Urothelium cell line (cell line): ENCODE data around the gene BCL7B.
A peak's percentile ranks its signal among the peaks of the same experiment; 100 is the strongest.
"Not testable (repeated sequence)": the region's sequence is repeated elsewhere in the genome, so short reads cannot be mapped to it uniquely, and the experiment has no call there.

Experiments
- DNase-seq: peaks from one replicate; pipeline ENCODE4 v3.0.0; 2011; ENCODE audit warnings: low spot score, mixed read lengths
- FAIRE-seq: peaks from 2 replicates; lab custom pipeline; 2011; peaks lifted over from hg19 to GRCh38; lab: Jason Lieb, UNC

The BCL7B gene

DNA sequence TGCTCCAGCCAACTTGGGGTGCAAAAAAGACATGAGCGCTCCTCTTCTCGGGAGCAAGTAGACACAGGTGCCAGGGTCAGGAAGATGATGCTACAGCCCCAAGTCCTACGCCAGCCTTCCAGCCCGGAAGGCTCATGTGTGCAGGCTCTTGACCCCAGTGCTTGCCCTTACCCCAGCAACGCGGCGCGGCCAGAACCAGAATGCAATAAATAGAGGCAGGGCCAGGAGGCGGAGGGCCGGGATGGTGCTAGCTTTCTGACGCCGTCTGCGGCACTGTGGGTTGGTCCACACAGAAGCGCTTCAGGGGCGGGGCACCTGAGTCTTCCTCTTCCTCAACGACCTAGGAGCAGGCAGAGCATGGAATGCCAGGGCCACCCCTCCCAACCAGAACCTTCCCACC, 20.4 kb downstream of the BCL7B start:
- FAIRE-seq (no peak), DNase-seq (no peak)

DNA sequence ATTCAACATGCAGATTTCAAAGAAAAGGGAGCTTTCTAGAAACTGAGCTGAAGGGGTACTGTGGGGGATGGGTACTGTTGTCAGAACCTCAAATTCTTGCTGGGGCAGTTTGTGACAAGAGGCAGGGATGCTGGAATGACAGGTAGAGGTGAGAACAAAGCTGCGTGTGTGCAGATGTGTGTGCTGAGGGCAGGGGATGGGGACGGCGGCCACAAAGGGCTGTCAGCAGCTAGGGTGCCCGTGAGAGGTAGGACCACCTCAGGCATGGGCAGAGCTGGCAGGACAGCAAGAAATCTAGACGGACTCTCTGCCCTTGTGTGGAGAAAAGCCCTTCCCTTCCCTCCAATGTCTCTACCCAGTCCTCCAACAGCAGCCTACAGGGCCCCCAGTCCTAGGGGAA, 21.0 kb downstream of the BCL7B start:
- no peak for FAIRE-seq

DNA sequence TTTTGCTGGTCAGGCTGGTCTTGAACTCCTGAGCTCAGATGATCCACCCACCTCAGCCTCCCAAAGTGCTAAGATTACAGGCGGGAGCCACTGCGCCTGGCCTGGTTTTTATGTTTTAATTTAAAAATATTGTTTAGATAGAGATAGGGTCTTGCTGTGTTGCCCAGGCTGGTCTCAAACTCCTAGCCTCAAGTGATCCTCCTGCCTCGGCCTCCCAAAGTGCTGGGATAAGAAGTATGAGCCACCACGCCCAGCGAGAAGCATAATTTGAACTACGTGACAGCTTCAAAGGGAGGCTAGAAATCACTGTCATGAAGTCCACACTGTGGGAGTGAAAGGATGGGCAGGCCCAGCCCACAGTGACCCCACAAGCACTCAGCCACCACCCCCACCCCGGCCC, 21.6 kb downstream of the BCL7B start:
- not testable (repeated sequence) for DNase-seq, FAIRE-seq

More for the DNA sequence above, 21.0 kb downstream of the BCL7B start:
- no peak for DNase-seq

DNA sequence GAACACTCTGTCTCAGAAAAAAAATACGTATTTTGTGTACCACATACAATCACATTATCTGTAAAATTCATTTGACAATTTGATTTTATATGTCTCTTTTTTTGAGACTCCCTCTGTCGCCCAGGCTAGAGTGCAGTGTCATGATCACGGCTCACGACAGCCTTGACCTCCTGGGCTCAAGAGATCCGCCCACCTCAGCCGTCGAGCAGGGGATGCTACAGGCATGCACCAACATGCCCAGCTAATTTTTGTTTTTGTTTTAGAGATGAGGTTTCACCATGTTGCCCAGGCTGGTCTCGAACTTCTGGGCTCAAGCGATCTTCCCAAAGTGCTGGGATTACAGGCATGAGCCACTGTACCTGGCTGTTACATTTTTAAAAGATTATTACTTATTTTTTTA, 23.7 kb downstream of the BCL7B start:
- FAIRE-seq (peak; percentile 75), DNase-seq (no peak)

DNA sequence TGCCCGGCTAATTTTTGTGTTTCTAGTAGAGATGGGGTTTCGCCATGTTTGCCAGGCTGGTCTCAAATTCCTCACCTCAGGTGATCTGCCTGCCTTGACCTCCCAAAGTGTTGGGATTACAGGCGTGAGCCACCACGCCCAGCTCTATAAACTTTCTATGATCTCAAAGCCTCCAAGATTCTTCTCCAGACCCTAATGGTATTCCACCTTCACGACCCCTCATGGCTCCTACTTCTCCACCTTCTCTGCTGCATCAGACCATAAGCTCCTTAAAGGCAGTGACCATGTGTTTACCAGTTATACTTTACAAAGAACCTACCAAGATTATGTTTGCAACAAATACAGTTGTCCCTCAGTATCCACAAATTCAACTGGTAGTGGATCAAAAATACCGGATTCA, 25.3 kb downstream of the BCL7B start:
- FAIRE-seq (no peak), DNase-seq (no peak)

DNA sequence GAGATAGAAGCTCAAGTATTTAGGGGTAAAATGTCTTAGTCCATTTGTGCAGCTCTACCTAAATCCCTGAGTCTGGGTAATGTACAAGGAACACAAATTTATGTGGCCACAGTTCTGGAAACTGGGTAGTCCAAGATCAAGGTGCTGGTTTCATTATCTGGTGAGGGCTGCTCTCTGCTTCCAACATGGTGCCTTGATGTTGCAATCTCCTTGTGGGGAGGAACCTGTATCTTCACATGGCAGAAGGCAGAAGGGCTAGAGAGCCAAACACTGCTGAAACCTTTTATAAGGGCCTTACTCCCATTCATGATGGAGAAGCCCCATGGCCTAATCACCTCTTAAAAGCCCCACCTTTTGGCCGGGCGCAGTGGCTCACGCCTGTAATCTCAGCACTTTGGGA, 26.7 kb downstream of the BCL7B start:
- FAIRE-seq (no peak), DNase-seq (no peak)

DNA sequence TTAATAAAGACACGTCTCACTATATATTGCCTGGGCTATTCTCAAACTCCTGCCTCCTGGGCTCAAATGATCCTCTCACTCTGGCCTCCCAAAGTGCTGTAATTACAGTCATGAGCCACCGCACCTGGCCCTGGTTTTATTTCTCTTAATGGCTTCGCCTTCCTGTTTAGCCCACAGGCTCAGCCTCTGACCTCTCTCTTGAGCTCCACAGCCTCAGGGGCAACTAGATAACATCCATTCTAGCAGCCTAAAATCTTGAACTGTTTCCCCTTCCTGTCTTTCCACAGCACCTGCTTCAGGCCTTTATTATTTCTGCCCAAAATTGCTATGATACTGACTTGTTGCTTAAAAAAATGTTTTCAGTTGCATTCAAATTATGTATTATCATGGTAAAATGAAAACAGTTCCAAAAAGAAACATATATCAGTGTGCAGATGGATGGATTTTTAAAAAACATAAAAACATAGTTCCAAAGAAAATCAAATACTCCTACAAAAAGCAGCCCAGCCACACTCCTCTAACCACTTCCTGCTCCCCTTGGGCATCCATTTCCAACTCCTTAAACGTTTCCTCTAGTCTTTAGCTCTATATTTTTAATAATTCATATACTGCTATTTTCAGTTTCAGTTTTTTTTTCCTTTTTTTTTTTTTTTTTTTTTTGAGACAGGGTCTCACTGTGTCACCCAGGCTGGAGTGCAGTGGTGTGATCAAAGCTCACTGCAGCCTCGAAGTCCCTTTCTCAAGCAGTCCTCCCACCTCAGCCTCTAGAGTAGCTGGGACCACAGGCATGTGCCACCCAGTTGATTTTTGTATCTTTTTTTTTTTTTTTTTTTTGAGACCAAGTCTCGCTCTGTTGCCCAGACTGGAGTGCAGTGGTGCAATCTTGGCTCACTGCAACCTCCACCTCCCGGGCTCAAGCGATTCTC, 30.3 kb downstream of the BCL7B start:
- no peak for DNase-seq
- no peak for FAIRE-seq

DNA sequence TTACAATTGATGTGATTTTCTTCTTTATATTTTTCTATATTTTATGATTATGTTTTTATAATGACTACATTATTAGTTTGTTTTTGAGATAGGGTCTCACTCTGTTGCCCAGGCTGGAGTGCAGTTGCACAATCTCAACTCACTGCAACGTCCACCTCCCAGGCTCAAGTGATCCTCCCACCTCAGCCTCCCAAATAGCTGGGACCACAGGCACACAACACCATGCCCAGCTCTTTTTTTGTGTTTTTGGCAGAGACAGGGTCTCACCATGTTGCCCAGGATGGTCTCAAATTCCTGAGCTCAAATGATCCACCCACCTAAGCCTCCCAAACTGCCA, 31.4 kb downstream of the BCL7B start:
- DNase-seq, FAIRE-seq: not testable (repeated sequence)

DNA sequence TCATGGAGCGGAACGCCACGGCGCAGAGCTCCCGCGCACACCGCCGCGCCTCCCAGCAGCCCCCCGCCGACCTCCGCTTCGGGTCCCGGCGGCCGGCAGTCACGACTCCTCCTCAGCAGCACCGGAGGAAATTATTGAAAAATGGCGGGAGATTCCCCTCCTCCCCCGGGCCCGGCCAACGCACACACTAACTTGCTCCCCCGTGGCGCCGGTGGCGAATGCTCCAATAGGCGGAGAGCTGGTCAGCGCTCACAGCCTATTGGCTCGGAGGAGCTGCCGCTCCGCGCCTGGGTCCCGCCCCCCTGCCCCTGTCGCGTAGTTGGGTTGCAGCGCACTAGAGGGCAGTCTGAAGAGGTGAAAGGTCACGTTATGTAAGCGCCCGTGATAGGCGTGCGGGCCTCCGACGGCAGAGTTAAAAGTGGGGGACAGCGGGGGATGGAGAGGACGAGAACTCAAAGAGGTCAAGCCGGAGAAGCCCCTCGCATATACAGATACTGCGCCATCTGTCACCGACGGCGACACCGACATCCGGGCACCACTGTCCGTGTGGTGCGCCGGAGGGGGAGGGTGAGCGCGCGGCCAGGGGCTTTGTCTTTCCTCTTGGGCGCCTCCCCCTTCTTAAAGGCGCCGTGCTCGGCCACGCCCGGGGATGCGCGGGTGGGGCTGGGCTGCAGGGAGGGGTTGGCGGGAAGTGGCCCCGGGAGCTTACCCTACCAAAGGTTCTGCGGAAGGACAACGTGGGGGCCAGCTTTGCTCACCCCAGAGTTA, 35.2 kb downstream of the BCL7B start, which contains the start of gene BAZ1B:
Gene BAZ1B (minus strand): TSS at position 189 of the 768 bp plus-strand sequence. CDS start 360 bp downstream, outside the sequence.
- FAIRE-seq (peak; percentile 68), DNase-seq (peak; percentile 99)

DNA sequence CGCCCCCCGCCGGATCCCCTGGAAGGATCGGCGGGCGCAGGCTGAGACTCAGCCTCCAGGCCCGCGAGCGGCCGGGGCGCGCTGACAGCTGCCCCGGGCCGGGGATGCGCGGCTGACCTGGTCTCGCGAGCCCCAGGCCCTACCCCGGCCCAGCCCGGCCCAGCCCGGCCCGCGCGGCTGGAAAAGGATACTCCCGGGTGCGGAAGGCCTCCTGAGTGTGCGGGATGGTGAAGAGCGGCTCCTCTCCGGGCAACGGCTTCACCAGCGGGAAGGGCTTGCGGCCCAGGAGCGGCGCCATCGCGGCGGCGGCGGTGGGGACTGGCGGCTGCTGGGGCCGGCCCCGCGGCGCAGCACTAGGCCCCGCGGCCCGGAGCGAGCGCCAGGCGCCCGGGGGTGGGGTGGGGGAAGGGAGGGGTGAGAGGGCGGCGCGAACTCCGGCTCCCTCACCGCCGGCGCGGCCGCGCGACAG, 35.8 kb downstream of the BCL7B start:
- no peak for FAIRE-seq
- peak; percentile 80 for DNase-seq

DNA sequence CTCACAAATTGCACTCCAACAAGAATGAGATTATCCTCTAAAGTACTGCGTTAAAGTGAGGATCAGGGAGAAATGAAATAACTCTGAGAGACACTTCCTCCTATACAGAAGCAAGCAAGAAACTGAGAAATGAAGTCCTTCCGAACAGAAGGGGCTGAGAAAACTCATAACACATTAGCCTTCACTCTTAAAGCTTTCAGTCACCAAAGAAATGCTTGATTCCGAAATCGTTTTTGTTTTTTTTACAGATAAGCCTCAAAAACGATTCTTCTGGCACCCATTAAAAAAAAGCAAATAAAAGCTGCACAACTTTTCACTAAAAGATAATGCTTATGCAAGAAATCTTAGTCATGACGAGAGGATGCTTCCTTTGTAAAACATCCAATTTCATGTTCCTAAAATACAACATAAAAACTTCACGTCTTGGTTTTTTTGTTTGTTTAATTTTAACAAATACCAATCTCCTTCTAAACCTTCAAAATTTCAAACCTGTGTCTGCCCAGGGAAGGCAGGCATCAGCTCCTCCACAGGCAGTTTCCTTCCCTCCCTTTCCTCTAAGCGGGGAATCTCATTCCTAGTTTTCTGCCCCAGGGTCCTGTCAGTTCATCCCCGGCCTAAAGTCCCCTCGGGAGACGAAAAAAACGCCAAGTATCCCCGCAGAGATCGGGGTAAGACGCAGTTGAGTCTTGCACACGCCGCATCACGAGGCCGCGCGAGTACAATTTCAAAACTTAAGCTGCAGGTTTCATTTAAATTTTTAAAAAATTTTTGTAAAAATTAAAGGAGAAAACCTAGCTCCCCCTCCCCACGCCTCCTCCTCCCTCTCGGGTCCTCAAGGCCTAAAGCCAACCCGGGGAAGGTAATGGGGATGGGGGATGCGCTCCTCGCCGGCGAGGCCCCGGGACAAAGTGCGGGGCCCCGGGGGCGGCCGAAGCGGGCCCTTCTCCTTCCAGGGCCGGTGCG, 36.5 kb downstream of the BCL7B start:
- DNase-seq (peak; percentile 19), FAIRE-seq (no peak)

DNA sequence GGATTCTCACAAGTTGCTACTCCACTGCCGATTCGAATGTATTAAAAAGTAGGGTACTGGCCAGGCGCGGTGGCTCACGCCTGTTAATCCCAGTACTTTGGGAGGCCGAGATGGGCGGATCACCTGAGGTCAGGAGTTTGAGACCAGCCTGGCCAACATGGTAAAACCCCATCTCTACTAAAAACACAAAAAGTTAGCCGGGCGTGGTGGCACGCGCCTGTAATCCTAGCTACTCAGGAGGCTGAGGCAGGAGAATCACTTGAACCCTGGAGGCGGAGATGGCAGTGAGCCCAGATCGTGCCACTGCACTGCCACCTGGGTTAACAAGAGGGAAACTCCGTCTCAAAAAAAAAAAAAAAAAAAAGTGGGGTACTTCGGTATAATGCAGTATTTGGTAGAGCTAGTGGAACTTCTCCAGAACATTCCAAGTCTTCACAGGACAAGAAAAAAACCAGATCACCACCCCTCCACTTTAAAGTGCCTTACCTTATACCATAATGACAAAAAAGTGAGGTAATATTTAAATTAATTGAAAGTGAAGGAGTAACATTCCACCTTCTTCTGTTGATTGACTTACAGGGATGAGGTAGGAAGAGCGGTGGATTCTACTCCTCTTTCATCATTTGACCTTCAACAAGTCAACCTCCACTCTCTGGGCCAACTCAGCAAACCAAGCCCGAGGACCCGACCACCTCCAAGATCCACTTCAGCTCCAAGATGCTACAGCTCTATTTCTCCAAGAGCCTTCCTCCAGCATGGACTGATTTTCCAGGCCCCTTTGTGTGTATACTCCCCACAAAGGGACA, 37.4 kb downstream of the BCL7B start:
- no peak for DNase-seq
- FAIRE-seq = no peak

DNA sequence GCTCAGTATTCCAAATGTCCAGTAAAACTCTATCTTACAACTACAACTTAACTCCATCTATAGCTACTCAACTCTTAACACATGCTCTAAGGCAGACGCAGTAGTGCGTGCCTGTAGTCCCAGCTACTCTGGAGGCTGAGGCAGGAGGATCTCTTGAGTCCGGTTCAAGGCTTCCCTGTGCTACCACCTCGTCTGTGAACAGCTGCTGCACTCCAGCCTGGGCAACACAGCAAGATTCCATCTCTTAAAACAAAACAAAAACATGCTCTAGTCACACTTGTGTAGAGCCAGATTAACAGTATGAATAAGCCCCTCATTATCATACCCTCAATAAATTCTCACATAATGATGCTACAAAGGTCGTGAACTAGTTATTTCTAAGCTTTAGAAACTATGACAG, 39.0 kb downstream of the BCL7B start:
- DNase-seq = no peak
- FAIRE-seq = no peak

DNA sequence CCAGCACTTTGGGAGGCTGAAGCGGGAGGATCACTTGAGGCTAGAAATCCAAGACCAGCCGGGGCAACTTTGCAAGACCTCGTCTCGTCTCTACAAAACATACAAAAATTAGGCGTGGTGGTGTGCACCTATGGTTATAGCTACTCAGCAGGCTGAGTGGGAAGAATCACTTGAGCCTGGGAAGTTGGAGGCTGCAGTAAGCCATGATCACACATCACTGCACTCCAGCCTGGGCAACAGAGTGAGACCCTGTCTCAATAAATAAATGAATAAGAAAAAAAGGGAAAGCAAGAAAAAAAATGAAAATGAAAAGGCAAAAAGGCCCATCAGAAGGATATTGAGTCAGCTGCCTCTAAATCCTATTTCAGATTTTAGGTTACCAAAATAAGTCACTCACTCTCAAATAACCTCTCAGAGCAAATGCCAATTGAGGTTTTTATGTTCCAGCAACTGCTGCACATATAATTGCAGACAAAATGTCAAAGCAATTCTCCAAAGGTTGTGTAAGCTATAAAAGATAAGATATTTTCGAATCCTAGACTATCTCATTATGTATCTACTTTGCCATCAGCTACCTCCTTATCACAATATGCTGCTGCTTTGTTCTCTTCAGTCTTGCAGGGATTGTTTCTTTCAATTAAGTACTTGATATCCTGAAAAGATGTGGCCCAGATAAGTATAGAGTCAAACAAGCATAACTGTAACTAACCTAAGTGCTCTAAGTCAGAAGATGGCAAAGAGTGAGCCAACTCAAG, 40.1 kb downstream of the BCL7B start:
- FAIRE-seq (no peak), DNase-seq (no peak)

DNA sequence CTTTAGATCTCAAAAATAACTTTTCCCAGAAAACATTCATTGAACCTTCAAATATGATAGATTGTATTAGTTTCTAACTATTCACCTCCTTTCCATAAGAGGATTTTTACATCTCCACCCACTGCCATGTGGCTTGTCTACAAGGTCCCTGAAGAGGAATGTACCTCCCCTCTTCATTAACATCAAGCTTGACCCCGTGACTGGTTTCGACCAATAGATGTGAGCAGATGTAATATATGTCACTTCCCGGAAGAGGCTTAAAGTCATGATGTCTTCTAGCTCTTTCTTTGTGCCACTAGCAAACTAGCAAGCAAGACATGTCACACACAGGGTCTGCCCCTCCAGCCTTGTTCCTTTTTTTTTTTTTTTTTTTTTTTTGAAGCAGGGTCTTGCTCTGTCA, 42.3 kb downstream of the BCL7B start:
- FAIRE-seq = no peak
- DNase-seq = no peak

DNA sequence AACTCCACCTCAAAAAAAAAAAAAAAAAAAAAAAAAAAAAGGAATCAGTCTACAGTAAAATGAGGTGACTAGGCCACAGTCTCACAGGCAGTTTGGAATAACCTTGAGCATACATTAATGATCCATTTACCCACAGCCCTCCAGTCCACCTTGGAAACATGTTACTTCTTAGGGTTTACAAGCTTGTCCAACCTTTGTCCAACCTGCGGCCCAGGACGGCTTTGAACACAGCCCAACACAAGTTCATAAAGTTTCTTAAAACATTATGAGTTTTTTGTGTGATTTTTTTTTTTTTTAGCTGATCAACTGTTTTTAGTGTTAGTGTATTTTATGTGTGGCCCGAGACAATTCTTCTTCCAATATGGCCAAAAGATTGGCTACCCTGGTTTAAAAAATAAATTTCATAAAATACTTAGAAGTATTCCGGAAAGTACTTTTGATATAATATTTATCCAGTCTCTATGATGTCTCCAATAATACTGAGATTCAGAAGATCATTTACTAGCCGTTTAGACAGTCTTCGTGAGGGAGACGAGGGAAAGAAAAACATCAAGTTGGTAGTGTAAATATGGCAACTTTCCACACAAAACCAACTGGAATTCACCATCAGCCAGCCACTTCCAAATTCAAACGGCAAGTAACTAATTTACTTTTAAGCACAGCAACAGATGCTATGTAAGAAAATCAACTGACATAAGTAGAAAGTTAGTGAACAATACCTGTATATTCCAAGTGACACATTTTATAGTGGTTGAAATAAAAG, 45.3 kb downstream of the BCL7B start:
- FAIRE-seq = no peak
- DNase-seq = no peak

DNA sequence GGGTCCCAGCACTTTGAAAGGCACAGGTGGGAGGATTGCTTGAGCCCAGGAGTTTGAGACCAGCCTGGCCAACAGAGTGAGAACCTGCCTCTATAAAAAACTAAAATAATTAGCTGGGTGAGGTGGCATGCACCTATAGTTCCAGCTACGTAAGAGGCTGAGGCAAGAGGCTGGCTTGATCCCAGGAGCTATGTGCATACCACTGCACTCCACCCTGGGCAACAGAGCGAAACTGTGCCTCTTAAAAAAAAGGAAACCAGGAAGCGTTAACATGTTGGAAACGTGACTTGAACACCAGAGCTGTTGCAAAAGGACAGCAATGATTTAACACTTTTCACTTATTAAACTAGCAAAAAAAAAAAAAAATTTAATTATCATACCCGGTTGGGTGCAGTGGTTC, 48.0 kb downstream of the BCL7B start:
- no peak for FAIRE-seq
- no peak for DNase-seq

DNA sequence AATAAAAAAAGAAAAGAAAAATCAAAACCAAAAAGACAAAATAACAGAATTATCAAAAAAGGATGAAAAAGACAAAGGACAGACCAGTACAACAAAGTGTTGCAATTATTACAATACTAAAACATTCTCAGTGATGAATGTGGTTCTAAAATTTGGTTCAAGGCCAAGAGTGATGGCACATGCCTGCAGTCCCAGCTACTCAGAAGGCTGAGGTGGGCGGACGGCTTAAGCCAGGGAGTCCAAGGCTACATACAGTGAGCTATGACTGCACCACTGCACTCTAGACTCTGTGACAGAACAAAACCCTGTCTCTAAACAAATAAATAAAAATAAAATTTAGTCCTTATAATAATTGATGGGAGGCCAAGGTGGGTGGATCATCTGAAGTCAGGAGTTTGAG, 49.9 kb downstream of the BCL7B start:
- DNase-seq (no peak), FAIRE-seq (no peak)
